ENCODE results near the gene EEF1AKMT2. TPM values are rescaled to one million over a fixed set of nuclear protein-coding genes. Genes with fewer than 3 reads are reported as not detected.

EEF1AKMT2 gene
- total and polyA plus RNA-seq, 2 donors from 2014 or later: 18.0 to 20.5 TPM

GRCh38 chr10:124768791-124769190, 22.9 kb downstream of the EEF1AKMT2 start:
- TF ChIP-seq CTCF (IDR thresholded peaks at IDR 0.05; ENCODE audit: borderline replicate concordance, extremely low read depth, insufficient read depth): no peak
- peaks cover 2 to 7% (median 5%) of the 10 kb centered on the region in 3 donors for H3K36me3 ChIP-seq (ENCODE audit: control insufficient read depth in 2 of 3, insufficient read depth in 3 of 3, low read length in 3 of 3)
- H3K27me3 ChIP-seq (ENCODE audit: control insufficient read depth, insufficient read depth, low read length): no peaks in the 10 kb centered on the region
- no peak overlapping the region for H3K27ac ChIP-seq (ENCODE audit: low read depth in 2 of 2, low read length in 2 of 2)
- no peak overlapping the region for H3K9ac ChIP-seq (ENCODE audit: low read length in 3 of 3)
- no peaks in the 10 kb centered on the region for H3K9me3 ChIP-seq (ENCODE audit: control insufficient read depth in 2 of 3, insufficient read depth in 1 of 3, low read length in 3 of 3)
- H3K4me1 ChIP-seq (ENCODE audit: control insufficient read depth in 2 of 3, insufficient read depth in 2 of 3, low read depth in 1 of 3, low read length in 3 of 3): no peaks in the 10 kb centered on the region
- intact Hi-C loops (cut with DNase I): no loop called here
- no peak for FAIRE-seq
- DNase-seq: no peak
- no peak overlapping the region for H3K4me3 ChIP-seq (ENCODE audit: low read length in 3 of 3)

GRCh38 chr10:124765256-124765655, 26.4 kb downstream of the EEF1AKMT2 start:
- no peak for FAIRE-seq
- Histone ChIP-seq H3K27me3 (ENCODE audit: control insufficient read depth, insufficient read depth, low read length) (no peaks in the 10 kb centered on the region), H3K4me1 (ENCODE audit: control insufficient read depth in 2 of 3, insufficient read depth in 2 of 3, low read depth in 1 of 3, low read length in 3 of 3) (no peaks in the 10 kb centered on the region), H3K9me3 (ENCODE audit: control insufficient read depth in 2 of 3, insufficient read depth in 1 of 3, low read length in 3 of 3) (no peaks in the 10 kb centered on the region), H3K4me3 (ENCODE audit: low read length in 3 of 3) (no peak overlapping the region), H3K9ac (ENCODE audit: low read length in 3 of 3) (no peak overlapping the region), H3K36me3 (ENCODE audit: control insufficient read depth in 2 of 3, insufficient read depth in 3 of 3, low read length in 3 of 3) (peaks cover 1 to 4% (median 2%) of the 10 kb centered on the region in 3 donors), H3K27ac (ENCODE audit: low read depth in 2 of 2, low read length in 2 of 2) (no peak overlapping the region)
- TF ChIP-seq CTCF (IDR thresholded peaks at IDR 0.05; ENCODE audit: borderline replicate concordance, extremely low read depth, insufficient read depth): no peak
- no peak for DNase-seq
- intact Hi-C loops (cut with DNase I): no loop called here

- Histone ChIP-seq H3K9me3 (ENCODE audit: control insufficient read depth in 2 of 3, insufficient read depth in 1 of 3, low read length in 3 of 3) (no peaks in the 10 kb centered on the region), H3K9ac (ENCODE audit: low read length in 3 of 3) (no peak overlapping the region), H3K27me3 (ENCODE audit: control insufficient read depth, insufficient read depth, low read length) (no peaks in the 10 kb centered on the region), H3K27ac (ENCODE audit: low read depth in 2 of 2, low read length in 2 of 2) (no peak overlapping the region), H3K36me3 (ENCODE audit: control insufficient read depth in 2 of 3, insufficient read depth in 3 of 3, low read length in 3 of 3) (peaks cover 6 to 11% (median 6%) of the 10 kb centered on the region in 3 donors), H3K4me3 (ENCODE audit: low read length in 3 of 3) (no peak overlapping the region), H3K4me1 (ENCODE audit: control insufficient read depth in 2 of 3, insufficient read depth in 2 of 3, low read depth in 1 of 3, low read length in 3 of 3) (no peaks in the 10 kb centered on the region)
- TF ChIP-seq CTCF (IDR thresholded peaks at IDR 0.05; ENCODE audit: borderline replicate concordance, extremely low read depth, insufficient read depth): no peak
- no peak for FAIRE-seq
- DNase-seq: no peak
- intact Hi-C loops (cut with DNase I): no loop called here
These were observed 28.4 kb downstream of the EEF1AKMT2 start for GRCh38 chr10:124763267-124763666.

GRCh38 chr10:124762281-124762680, 29.4 kb downstream of the EEF1AKMT2 start:
- Histone ChIP-seq H3K27me3 (ENCODE audit: control insufficient read depth, insufficient read depth, low read length) (no peaks in the 10 kb centered on the region), H3K9ac (ENCODE audit: low read length in 3 of 3) (no peak overlapping the region), H3K4me1 (ENCODE audit: control insufficient read depth in 2 of 3, insufficient read depth in 2 of 3, low read depth in 1 of 3, low read length in 3 of 3) (no peaks in the 10 kb centered on the region), H3K4me3 (ENCODE audit: low read length in 3 of 3) (no peak overlapping the region), H3K27ac (ENCODE audit: low read depth in 2 of 2, low read length in 2 of 2) (no peak overlapping the region), H3K9me3 (ENCODE audit: control insufficient read depth in 2 of 3, insufficient read depth in 1 of 3, low read length in 3 of 3) (no peaks in the 10 kb centered on the region), H3K36me3 (ENCODE audit: control insufficient read depth in 2 of 3, insufficient read depth in 3 of 3, low read length in 3 of 3) (peaks cover 3 to 11% (median 6%) of the 10 kb centered on the region in 3 donors)
- intact Hi-C loops (cut with DNase I): no loop called here
- no peak for DNase-seq
- no peak for TF ChIP-seq CTCF (IDR thresholded peaks at IDR 0.05; ENCODE audit: borderline replicate concordance, extremely low read depth, insufficient read depth)
- no peak for FAIRE-seq

Measured in kidney (tissue), 14 donors.